H1 (cell line): Measurements from ENCODE around the gene AURKAIP1. TPM values are rescaled to one million over a fixed set of nuclear protein-coding genes. Genes with fewer than 3 reads are reported as not detected.

Source experiments
- CTBP2 ChIP-seq: IDR thresholded peaks from 2 replicates; pipeline ENCODE4 v1.7.0; 2011; ENCODE audit warnings: borderline replicate concordance, mild to moderate bottlenecking, moderate library complexity, mixed read lengths, low read length; ENCODE audit not compliant: insufficient read depth, insufficient read length
- GTF2F1 ChIP-seq: IDR thresholded peaks from 2 replicates; pipeline ENCODE4 v1.6.1; 2012; ENCODE audit warnings: low read depth, low read length, improper control_type of control experiment, borderline replicate concordance
- KDM5A ChIP-seq: fragments of 200-600 bp; IDR thresholded peaks from 2 replicates; pipeline ENCODE4 v1.7.1; 2012; ENCODE audit warnings: mild to moderate bottlenecking, low read length, inconsistent platforms, mixed read lengths
- SIN3A ChIP-seq, 2 experiments: IDR thresholded peaks in 1 of 2; conservative IDR thresholded peaks in 1 of 2; 2 replicates each; pipeline ENCODE4 v1.6.1; 2011 to 2012; ENCODE audit warnings: low read length in 2 of 2, improper control_type of control experiment in 1 of 2, low read depth in 1 of 2, mild to moderate bottlenecking in 1 of 2
- SP1 ChIP-seq: IDR thresholded peaks from 2 replicates; pipeline ENCODE4 v1.6.1; 2011; ENCODE audit warnings: low read depth, low read length
- polyA plus RNA-seq, 7 experiments: library from polyadenylated mRNA; depleted of rRNA in 3 of 7; stranded (reverse) in 5 of 7; unstranded in 2 of 7; fragments of >200 nt in 5 of 7; fragments of 200-250 nt in 2 of 7; gene quantifications; 1 replicate in 5 of 7; 2 replicates in 1 of 7; 4 replicates in 1 of 7; pipeline versions ENCODE4 v1.2.1 to v1.2.3, GENCODE V29; 2011 to 2013; ENCODE audit warnings: missing spikeins in 2 of 7, mixed read lengths in 2 of 7
- total RNA-seq: library from RNA; stranded (reverse); fragmentation: NEBNext Ultra II Directional; extraction: Animal tissue kit (Norgen Biotek cat#: 25700); gene quantifications from 2 replicates; pipeline ENCODE4 v1.2.1, GENCODE V29; 2021
- TF ChIP-seq, protein P1 (sequence below): fragments of 300-600 bp; sonication (generic); IDR thresholded peaks from 2 replicates; pipeline ENCODE4 v1.7.1; 2012; ENCODE audit warnings: low read length, moderate library complexity, mild to moderate bottlenecking, inconsistent platforms; ENCODE audit not compliant: insufficient replicate concordance

Gene AURKAIP1
- total and polyA plus RNA-seq, 2 of the 8 experiments (the other 6 are each of a cell fraction or from before 2014, with no cell fraction given): 87.8 to 194 TPM

DNA sequence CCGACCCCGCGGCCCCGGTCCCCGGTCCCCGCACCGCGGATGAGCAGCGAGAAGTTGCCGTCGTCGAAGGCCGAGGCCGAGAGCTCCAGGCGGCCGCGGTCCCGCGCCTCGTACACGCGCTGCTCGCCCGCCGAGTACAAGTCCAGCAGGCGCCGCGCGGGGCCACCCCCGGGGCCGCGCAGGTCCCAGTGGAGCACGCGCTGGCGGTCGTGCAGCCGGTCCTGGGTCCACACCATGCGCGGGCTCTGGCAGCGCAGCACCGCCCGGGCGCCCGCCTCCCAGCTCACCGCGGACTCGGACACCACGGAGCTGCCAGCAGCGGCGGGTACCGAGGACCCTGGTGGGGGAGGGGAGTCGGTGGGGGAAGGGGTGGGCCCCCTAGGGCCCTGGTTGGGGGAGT is 19.6 kb downstream of the AURKAIP1 start (continued):
- TF ChIP-seq, protein P1, sequence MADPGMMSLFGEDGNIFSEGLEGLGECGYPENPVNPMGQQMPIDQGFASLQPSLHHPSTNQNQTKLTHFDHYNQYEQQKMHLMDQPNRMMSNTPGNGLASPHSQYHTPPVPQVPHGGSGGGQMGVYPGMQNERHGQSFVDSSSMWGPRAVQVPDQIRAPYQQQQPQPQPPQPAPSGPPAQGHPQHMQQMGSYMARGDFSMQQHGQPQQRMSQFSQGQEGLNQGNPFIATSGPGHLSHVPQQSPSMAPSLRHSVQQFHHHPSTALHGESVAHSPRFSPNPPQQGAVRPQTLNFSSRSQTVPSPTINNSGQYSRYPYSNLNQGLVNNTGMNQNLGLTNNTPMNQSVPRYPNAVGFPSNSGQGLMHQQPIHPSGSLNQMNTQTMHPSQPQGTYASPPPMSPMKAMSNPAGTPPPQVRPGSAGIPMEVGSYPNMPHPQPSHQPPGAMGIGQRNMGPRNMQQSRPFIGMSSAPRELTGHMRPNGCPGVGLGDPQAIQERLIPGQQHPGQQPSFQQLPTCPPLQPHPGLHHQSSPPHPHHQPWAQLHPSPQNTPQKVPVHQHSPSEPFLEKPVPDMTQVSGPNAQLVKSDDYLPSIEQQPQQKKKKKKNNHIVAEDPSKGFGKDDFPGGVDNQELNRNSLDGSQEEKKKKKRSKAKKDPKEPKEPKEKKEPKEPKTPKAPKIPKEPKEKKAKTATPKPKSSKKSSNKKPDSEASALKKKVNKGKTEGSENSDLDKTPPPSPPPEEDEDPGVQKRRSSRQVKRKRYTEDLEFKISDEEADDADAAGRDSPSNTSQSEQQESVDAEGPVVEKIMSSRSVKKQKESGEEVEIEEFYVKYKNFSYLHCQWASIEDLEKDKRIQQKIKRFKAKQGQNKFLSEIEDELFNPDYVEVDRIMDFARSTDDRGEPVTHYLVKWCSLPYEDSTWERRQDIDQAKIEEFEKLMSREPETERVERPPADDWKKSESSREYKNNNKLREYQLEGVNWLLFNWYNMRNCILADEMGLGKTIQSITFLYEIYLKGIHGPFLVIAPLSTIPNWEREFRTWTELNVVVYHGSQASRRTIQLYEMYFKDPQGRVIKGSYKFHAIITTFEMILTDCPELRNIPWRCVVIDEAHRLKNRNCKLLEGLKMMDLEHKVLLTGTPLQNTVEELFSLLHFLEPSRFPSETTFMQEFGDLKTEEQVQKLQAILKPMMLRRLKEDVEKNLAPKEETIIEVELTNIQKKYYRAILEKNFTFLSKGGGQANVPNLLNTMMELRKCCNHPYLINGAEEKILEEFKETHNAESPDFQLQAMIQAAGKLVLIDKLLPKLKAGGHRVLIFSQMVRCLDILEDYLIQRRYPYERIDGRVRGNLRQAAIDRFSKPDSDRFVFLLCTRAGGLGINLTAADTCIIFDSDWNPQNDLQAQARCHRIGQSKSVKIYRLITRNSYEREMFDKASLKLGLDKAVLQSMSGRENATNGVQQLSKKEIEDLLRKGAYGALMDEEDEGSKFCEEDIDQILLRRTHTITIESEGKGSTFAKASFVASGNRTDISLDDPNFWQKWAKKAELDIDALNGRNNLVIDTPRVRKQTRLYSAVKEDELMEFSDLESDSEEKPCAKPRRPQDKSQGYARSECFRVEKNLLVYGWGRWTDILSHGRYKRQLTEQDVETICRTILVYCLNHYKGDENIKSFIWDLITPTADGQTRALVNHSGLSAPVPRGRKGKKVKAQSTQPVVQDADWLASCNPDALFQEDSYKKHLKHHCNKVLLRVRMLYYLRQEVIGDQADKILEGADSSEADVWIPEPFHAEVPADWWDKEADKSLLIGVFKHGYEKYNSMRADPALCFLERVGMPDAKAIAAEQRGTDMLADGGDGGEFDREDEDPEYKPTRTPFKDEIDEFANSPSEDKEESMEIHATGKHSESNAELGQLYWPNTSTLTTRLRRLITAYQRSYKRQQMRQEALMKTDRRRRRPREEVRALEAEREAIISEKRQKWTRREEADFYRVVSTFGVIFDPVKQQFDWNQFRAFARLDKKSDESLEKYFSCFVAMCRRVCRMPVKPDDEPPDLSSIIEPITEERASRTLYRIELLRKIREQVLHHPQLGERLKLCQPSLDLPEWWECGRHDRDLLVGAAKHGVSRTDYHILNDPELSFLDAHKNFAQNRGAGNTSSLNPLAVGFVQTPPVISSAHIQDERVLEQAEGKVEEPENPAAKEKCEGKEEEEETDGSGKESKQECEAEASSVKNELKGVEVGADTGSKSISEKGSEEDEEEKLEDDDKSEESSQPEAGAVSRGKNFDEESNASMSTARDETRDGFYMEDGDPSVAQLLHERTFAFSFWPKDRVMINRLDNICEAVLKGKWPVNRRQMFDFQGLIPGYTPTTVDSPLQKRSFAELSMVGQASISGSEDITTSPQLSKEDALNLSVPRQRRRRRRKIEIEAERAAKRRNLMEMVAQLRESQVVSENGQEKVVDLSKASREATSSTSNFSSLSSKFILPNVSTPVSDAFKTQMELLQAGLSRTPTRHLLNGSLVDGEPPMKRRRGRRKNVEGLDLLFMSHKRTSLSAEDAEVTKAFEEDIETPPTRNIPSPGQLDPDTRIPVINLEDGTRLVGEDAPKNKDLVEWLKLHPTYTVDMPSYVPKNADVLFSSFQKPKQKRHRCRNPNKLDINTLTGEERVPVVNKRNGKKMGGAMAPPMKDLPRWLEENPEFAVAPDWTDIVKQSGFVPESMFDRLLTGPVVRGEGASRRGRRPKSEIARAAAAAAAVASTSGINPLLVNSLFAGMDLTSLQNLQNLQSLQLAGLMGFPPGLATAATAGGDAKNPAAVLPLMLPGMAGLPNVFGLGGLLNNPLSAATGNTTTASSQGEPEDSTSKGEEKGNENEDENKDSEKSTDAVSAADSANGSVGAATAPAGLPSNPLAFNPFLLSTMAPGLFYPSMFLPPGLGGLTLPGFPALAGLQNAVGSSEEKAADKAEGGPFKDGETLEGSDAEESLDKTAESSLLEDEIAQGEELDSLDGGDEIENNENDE: no peak
- TF ChIP-seq SIN3A (conservative IDR thresholded peaks at IDR 0.05 in 1 of 2, IDR thresholded peaks at IDR 0.05 in 1 of 2; ENCODE audit: low read depth in 1 of 2, low read length in 2 of 2) (no peak), GTF2F1 (no peak), SP1 (no peak), CTBP2 (no peak), KDM5A (no peak)
